ENCODE measurements around the gene COL18A1.

COL18A1 gene

DNA sequence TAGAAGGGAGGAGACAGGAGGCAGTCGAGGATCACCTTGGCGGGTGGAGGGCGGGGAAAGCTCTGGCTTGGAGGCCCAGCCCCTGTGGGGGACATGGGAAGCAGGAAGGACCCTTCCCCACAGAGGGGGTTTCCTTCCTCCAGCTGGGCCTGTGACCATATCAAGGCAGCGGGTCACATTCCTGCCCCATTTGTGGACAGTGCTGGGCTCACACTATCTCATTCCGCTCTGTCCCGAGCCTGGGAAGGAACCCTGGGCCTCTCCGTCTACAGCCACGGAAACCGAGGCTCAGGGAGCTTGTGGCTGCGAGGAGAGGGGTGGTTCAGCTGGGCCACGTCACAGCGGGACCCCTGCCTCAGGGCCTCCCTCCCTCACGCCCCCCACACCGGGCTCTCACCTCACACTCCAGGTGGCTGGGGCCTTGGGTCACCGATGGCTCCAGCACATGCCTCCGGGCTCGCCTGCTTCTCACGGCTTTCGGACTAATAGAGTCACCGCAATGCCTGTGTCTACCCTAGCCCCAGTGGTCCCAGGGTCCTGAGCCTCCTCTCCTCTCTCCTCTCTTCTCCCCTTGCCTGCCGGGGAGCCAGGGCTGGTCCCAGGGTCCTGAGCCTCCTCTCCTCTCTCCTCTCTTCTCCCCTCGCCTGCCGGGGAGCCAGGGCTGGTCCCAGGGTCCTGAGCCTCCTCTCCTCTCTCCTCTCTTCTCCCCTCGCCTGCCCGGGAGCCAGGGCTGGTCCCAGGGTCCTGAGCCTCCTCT lies 80.9 kb downstream of the COL18A1 start:
- in situ Hi-C loops (cut with MboI; ENCODE audit: low sequenced_read_pairs, unreplicated experiment), result no loop called here
- TF ChIP-seq, protein P1, sequence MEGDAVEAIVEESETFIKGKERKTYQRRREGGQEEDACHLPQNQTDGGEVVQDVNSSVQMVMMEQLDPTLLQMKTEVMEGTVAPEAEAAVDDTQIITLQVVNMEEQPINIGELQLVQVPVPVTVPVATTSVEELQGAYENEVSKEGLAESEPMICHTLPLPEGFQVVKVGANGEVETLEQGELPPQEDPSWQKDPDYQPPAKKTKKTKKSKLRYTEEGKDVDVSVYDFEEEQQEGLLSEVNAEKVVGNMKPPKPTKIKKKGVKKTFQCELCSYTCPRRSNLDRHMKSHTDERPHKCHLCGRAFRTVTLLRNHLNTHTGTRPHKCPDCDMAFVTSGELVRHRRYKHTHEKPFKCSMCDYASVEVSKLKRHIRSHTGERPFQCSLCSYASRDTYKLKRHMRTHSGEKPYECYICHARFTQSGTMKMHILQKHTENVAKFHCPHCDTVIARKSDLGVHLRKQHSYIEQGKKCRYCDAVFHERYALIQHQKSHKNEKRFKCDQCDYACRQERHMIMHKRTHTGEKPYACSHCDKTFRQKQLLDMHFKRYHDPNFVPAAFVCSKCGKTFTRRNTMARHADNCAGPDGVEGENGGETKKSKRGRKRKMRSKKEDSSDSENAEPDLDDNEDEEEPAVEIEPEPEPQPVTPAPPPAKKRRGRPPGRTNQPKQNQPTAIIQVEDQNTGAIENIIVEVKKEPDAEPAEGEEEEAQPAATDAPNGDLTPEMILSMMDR (IDR thresholded peaks at IDR 0.05; ENCODE audit: borderline replicate concordance, control extremely low read depth, extremely low read depth, insufficient read depth, missing control alignments), result no peak
- no peak for DNase-seq (ENCODE audit: low spot score)

DNA sequence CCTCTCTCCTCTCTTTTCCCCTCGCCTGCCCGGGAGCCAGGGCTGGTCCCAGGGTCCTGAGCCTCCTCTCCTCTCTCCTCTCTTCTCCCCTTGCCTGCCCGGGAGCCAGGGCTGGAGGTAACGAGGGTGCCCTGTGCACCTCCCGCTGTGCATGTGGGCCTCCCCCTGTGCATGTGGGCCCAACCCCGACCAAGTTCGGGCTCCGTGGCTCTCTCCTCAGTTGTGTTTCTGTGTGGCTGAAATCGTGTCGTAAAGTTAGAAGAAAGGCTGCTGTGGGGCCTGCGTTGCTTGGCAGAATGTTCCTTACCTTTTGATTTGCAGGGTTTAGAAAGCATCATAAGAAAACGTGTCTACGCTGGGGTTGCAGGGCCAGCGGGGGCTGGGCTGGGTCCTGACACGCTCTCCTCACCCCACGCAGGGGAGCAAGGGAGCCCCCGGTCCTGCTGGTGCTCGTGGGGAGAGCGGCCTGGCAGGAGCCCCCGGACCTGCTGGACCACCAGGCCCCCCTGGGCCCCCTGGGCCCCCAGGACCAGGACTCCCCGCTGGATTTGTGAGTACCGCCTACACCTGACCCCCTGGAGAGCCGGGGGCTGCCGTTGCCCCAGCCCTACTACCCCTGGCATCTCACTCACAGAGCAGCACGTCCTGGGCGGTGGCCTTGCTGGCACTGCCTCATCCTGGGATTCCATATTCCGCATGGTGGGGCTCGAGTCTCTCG lies 81.6 kb downstream of the COL18A1 start:
- in situ Hi-C loops (cut with MboI; ENCODE audit: low sequenced_read_pairs, unreplicated experiment), result no loop called here
- TF ChIP-seq, protein P1 (IDR thresholded peaks at IDR 0.05; ENCODE audit: borderline replicate concordance, control extremely low read depth, extremely low read depth, insufficient read depth, missing control alignments), result no peak
- no peak for DNase-seq (ENCODE audit: low spot score)

DNA sequence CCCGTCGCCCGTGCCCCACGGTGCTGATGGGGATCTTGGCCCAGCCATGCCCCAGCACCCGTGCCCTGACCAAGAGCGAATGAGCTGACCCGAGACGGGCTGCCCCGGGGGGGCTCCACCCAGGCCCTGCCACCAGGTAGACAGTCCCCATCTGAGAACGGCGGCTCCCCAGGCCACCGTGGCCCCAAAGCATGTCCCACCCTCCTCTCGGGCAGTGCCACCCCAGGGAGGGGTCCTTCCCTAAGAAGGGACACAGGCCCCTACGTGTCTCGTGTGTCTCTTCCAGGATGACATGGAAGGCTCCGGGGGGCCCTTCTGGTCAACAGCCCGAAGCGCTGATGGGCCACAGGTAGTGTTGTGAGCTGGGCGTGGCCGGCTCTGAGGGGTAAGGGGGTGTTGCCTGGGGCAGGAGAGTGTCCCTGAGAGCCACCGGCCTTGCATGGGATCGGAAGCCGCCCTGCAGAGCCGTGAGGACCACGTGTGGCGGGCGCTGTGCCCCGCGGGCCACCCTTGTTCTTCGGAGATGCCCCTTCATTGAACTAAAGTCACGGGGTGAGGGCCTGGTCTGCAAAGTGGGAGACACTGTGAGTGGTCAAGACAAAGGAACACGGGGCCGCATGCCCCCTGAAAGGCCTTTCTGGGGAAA lies 82.3 kb downstream of the COL18A1 start:
- in situ Hi-C loops (cut with MboI; ENCODE audit: low sequenced_read_pairs, unreplicated experiment), result no loop called here
- no peak for DNase-seq (ENCODE audit: low spot score)
- TF ChIP-seq, protein P1 (IDR thresholded peaks at IDR 0.05; ENCODE audit: borderline replicate concordance, control extremely low read depth, extremely low read depth, insufficient read depth, missing control alignments), result no peak

DNA sequence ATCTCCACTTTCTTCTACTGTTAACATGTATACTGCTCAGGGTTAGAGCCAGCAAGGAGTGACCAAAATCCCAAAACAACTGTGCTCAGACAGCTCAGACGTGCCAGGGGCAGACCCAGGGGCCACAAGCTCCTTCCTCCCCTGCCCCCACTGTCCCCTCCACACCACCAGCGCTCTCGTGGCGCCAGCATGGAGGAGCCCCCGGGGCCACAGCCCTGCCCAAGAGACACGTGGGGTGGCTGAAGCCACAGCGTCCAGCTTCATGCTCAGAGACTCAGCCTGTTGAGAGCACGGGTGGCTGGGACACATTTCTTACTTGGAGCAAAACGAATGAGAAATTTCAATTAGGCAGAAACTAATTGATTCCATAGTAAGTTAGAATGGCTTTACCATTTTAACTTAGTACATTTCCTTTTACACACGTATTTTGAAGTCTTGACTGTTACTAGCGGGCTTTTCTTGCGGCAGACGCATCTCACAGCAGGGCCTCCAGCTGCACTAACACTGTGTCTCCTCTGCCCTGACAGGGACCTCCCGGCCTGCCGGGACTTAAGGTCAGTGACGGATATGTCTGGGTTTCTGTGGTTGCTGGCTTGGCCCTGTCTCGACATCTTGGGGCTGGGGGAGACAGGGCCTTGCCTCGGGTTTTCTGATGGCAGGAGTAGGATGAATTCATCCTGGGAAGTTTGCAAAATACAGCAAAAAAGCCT lies 83.1 kb downstream of the COL18A1 start:
- TF ChIP-seq, protein P1 (IDR thresholded peaks at IDR 0.05; ENCODE audit: borderline replicate concordance, control extremely low read depth, extremely low read depth, insufficient read depth, missing control alignments), result no peak
- in situ Hi-C loops (cut with MboI; ENCODE audit: low sequenced_read_pairs, unreplicated experiment), result no loop called here
- no peak for DNase-seq (ENCODE audit: low spot score)

DNA sequence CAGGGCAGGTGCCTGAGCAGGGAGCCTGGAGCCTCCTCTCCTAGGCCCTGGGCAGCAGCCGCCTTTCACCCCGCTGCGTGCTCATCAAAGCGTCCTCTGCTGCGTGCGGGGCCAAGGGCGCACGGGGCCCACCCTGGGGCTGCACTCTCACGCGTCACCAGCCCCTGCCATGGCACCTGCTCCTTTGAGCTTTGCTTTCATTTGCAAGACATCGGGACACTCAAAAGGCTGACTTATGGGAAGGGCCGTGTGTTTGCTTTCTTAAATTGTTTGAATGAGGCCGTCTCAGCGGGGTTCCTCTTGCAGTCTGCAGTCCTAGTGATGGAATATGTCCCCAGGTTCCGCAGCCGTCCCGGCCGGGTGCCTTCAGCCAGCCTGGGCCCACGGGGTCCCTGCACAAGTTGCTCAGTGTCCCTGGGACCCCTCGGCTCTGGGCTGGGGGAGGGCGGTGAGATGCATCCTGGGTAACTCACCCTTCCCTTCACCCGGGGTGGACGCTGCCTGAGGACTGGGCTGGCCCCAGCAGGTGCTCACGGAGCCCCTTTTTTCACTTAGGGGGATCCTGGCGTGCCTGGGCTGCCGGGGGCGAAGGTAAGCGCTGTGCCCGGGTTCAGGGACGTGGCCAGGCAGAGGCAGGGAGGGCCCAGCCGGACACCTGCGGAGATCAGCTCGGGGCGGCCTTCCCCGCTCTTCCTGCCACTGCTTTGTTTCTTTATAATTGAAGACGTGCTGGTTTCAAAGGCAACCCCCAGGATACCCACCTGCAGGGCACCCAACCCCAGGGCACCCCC lies 84.2 kb downstream of the COL18A1 start:
- TF ChIP-seq, protein P1 (IDR thresholded peaks at IDR 0.05; ENCODE audit: borderline replicate concordance, control extremely low read depth, extremely low read depth, insufficient read depth, missing control alignments), result no peak
- in situ Hi-C loops (cut with MboI; ENCODE audit: low sequenced_read_pairs, unreplicated experiment), result no loop called here
- DNase-seq (ENCODE audit: low spot score), result no peak

DNA sequence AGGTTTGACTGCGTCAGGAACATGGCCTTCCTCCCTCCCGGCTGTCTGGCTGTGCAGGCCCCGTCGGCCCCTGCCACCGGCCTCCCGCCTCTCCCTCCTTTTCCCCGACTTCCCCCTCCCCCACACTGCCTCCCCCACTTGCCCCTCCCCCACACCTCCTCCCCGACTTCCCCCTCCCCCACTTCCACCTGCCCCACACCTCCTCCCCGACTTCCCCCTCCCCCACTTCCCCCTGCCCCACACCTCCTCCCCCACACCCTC lies 84.7 kb downstream of the COL18A1 start:
- in situ Hi-C loops (cut with MboI; ENCODE audit: low sequenced_read_pairs, unreplicated experiment), result no loop called here
- DNase-seq (ENCODE audit: low spot score), result no peak
- TF ChIP-seq, protein P1 (IDR thresholded peaks at IDR 0.05; ENCODE audit: borderline replicate concordance, control extremely low read depth, extremely low read depth, insufficient read depth, missing control alignments), result no peak
